ENCODE results near the gene FILIP1. TPM values are rescaled to one million over a fixed set of nuclear protein-coding genes. Genes with fewer than 3 reads are reported as not detected.
A peak's percentile ranks its signal among the peaks of the same experiment; 100 is the strongest.

The FILIP1 gene
- total RNA-seq, 4 donors from 2014 or later: 36.0 to 57.6 (median 48.0) TPM

- Histone ChIP-seq H3K36me3 (no peaks in the 10 kb centered on the region), H3K4me3 (no peak overlapping the region), H3K27me3 (no peaks in the 10 kb centered on the region), H3K27ac (no peak overlapping the region), H3K9me3 (peaks cover 0 to 3% (median 0%) of the 10 kb centered on the region in 3 donors), H3K4me1 (peaks cover 0 to 32% (median 0%) of the 10 kb centered on the region in 3 donors)
- TF ChIP-seq, protein P1, sequence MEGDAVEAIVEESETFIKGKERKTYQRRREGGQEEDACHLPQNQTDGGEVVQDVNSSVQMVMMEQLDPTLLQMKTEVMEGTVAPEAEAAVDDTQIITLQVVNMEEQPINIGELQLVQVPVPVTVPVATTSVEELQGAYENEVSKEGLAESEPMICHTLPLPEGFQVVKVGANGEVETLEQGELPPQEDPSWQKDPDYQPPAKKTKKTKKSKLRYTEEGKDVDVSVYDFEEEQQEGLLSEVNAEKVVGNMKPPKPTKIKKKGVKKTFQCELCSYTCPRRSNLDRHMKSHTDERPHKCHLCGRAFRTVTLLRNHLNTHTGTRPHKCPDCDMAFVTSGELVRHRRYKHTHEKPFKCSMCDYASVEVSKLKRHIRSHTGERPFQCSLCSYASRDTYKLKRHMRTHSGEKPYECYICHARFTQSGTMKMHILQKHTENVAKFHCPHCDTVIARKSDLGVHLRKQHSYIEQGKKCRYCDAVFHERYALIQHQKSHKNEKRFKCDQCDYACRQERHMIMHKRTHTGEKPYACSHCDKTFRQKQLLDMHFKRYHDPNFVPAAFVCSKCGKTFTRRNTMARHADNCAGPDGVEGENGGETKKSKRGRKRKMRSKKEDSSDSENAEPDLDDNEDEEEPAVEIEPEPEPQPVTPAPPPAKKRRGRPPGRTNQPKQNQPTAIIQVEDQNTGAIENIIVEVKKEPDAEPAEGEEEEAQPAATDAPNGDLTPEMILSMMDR (IDR thresholded peaks at IDR 0.05): no peak
- TF ChIP-seq POLR2AphosphoS5 (IDR thresholded peaks at IDR 0.05) (no peak), POLR2A (IDR thresholded peaks at IDR 0.05) (no peak), EP300 (IDR thresholded peaks at IDR 0.05) (no peak)
- no peak for ATAC-seq
- 54 to 92% methylated on average over 2 of the region's 2 CpGs for whole genome bisulfite sequencing, 2 donors (ENCODE audit: low coverage in 1 of 2)
Measured at GRCh38 chr6:75378101-75378500, 115.5 kb downstream of the FILIP1 start.

- ATAC-seq: no peak
- Histone ChIP-seq H3K27ac (no peak overlapping the region), H3K4me3 (no peak overlapping the region), H3K36me3 (no peaks in the 10 kb centered on the region), H3K27me3 (no peaks in the 10 kb centered on the region), H3K4me1 (peaks cover 0 to 25% (median 0%) of the 10 kb centered on the region in 3 donors), H3K9me3 (peaks cover 0 to 6% (median 0%) of the 10 kb centered on the region in 3 donors)
- WGBS, 2 donors (ENCODE audit: low coverage in 1 of 2): 93 to 95% methylated on average over 3 of the region's 3 CpGs
- TF ChIP-seq POLR2A (IDR thresholded peaks at IDR 0.05) (no peak), POLR2AphosphoS5 (IDR thresholded peaks at IDR 0.05) (no peak), EP300 (IDR thresholded peaks at IDR 0.05) (no peak)
- TF ChIP-seq, protein P1 (IDR thresholded peaks at IDR 0.05): no peak
Measured at GRCh38 chr6:75377386-75377785, 116.2 kb downstream of the FILIP1 start.

- TF ChIP-seq POLR2AphosphoS5 (IDR thresholded peaks at IDR 0.05): no peak
- Histone ChIP-seq H3K27ac (no peak overlapping the region), H3K4me3 (no peak overlapping the region), H3K27me3 (no peaks in the 10 kb centered on the region), H3K4me1 (peaks cover 0 to 18% (median 0%) of the 10 kb centered on the region in 3 donors), H3K9me3 (peaks cover 0 to 6% (median 0%) of the 10 kb centered on the region in 3 donors), H3K36me3 (peaks cover 0 to 4% of the 10 kb centered on the region in 2 donors)
- WGBS, 2 donors (ENCODE audit: low coverage in 1 of 2): 40 to 48% methylated on average over 1 to 2 of the region's 2 CpGs
- no peak for ATAC-seq
Measured at GRCh38 chr6:75376347-75377024, 117.1 kb downstream of the FILIP1 start.

GRCh38 chr6:75374961-75375400 lies 118.6 kb downstream of the FILIP1 start:
- WGBS, 2 donors (ENCODE audit: low coverage in 1 of 2): 90 to 100% methylated on average over 2 of the region's 5 CpGs
- TF ChIP-seq, protein P1 (IDR thresholded peaks at IDR 0.05): no peak
- TF ChIP-seq POLR2A (IDR thresholded peaks at IDR 0.05): no peak
- TF ChIP-seq EP300 (IDR thresholded peaks at IDR 0.05): no peak
- TF ChIP-seq POLR2AphosphoS5 (IDR thresholded peaks at IDR 0.05): no peak

GRCh38 chr6:75372884-75373283 lies 120.7 kb downstream of the FILIP1 start:
- H3K36me3 ChIP-seq: peaks cover 0 to 4% of the 10 kb centered on the region in 2 donors
- H3K4me1 ChIP-seq: peaks cover 9 to 46% (median 10%) of the 10 kb centered on the region in 3 donors
- no peaks in the 10 kb centered on the region for H3K27me3 ChIP-seq
- no peak overlapping the region for H3K4me3 ChIP-seq
- no peak for ATAC-seq
- peaks cover 0 to 6% (median 0%) of the 10 kb centered on the region in 3 donors for H3K9me3 ChIP-seq
- H3K27ac ChIP-seq: no peak overlapping the region
- TF ChIP-seq, protein P1 (IDR thresholded peaks at IDR 0.05): no peak
- no peak for TF ChIP-seq POLR2AphosphoS5 (IDR thresholded peaks at IDR 0.05)
- no peak for TF ChIP-seq POLR2A (IDR thresholded peaks at IDR 0.05)
- no peak for TF ChIP-seq EP300 (IDR thresholded peaks at IDR 0.05)

More at GRCh38 chr6:75374961-75375400, 118.6 kb downstream of the FILIP1 start:
- H3K9me3 ChIP-seq: peaks cover 0 to 6% (median 0%) of the 10 kb centered on the region in 3 donors
- H3K4me1 ChIP-seq: peaks cover 0 to 25% (median 2%) of the 10 kb centered on the region in 3 donors
- no peak overlapping the region for H3K4me3 ChIP-seq
- no peak for ATAC-seq
- H3K27ac ChIP-seq: peak overlapping the region in 1 of 4 donors; percentile 45
- peaks cover 0 to 4% of the 10 kb centered on the region in 2 donors for H3K36me3 ChIP-seq
- H3K27me3 ChIP-seq: no peaks in the 10 kb centered on the region
